IMR-90 (cell line): ENCODE results near the gene SNTN. TPM values are rescaled to one million over a fixed set of nuclear protein-coding genes. Genes with fewer than 3 reads are reported as not detected.

Source experiments
- ATAC-seq: fragments of 200-7000 bp; cut with Tn5 transposase; 2 replicates; pipeline ENCODE4 v1.9.1; 2020; ENCODE audit warnings: low read depth, mild to moderate bottlenecking, moderate library complexity
- BruUV-seq: library from RNA; stranded (reverse); fragments of 400-500 nt; replicated peaks from 2 replicates; lab custom pipeline; 2021; lab: Mats Ljungman, UMichigan
- CTCF ChIA-PET: fragments of 300-600 bp; formaldehyde crosslinking; extraction: SDS; loops from one replicate; lab custom pipeline; 2021; ENCODE audit warnings: antibody characterized with exemption; lab: Yijun Ruan, JAX
- POLR2A ChIA-PET: fragments of 300-600 bp; sonication (Branson Sonifier 250); formaldehyde crosslinking; loops from one replicate; lab custom pipeline; 2022; ENCODE audit warnings: antibody characterized with exemption; ENCODE audit not compliant: unreplicated experiment; lab: Charles Lee
- DNase-seq: peaks from one replicate; pipeline ENCODE4 v3.0.0; 2013
- H2AFZ ChIP-seq: replicated peaks from 2 replicates; pipeline ENCODE3; 2013; ENCODE audit warnings: low read length, mild to moderate bottlenecking; ENCODE audit not compliant: poor library complexity
- H2AK5ac ChIP-seq: 2 replicates; pipeline ENCODE4 v1.6.1; 2013; ENCODE audit warnings: low read depth, low read length, inconsistent platforms
- H2AK9ac ChIP-seq: replicated peaks from 2 replicates; pipeline ENCODE3; 2013; ENCODE audit warnings: mild to moderate bottlenecking, low read depth, low read length, moderate library complexity; ENCODE audit not compliant: poor library complexity
- H2BK120ac ChIP-seq: 2 replicates; pipeline ENCODE4 v1.6.1; 2013; ENCODE audit warnings: low read depth, low read length, inconsistent platforms
- H2BK15ac ChIP-seq: 3 replicates; pipeline ENCODE4 v1.6.1; 2013; ENCODE audit warnings: low read depth, low read length, inconsistent platforms
- H2BK20ac ChIP-seq: 2 replicates; pipeline ENCODE4 v1.6.1; 2013; ENCODE audit warnings: low read depth, mild to moderate bottlenecking, inconsistent platforms, low read length, moderate library complexity
- H2BK5ac ChIP-seq: 2 replicates; pipeline ENCODE4 v1.6.1; 2013; ENCODE audit warnings: mild to moderate bottlenecking, low read depth, low read length, inconsistent platforms; ENCODE audit not compliant: poor library complexity, severe bottlenecking
- H3K14ac ChIP-seq: replicated peaks from 2 replicates; pipeline ENCODE4 v1.6.1; 2013; ENCODE audit warnings: low read depth, low read length, inconsistent platforms
- H3K18ac ChIP-seq: 2 replicates; pipeline ENCODE4 v1.6.1; 2013; ENCODE audit warnings: low read depth, low read length, control low read depth
- H3K23ac ChIP-seq: 2 replicates; pipeline ENCODE4 v1.6.1; 2013; ENCODE audit warnings: low read depth, low read length, inconsistent platforms
- H3K27ac ChIP-seq: 2 replicates; pipeline ENCODE4 v1.5.1; 2013; ENCODE audit warnings: mild to moderate bottlenecking, control low read depth, low read length; ENCODE audit not compliant: insufficient read depth
- H3K27me3 ChIP-seq: 2 replicates; pipeline ENCODE4 v1.6.1; 2013; ENCODE audit warnings: low read length; ENCODE audit not compliant: control insufficient read depth, insufficient read depth
- H3K36me3 ChIP-seq: 2 replicates; pipeline ENCODE4 v1.6.1; 2013; ENCODE audit warnings: low read length, mixed read lengths; ENCODE audit not compliant: control insufficient read depth, insufficient read depth
- H3K4ac ChIP-seq: 2 replicates; pipeline ENCODE4 v1.6.1; 2013; ENCODE audit warnings: low read depth, low read length, inconsistent platforms
- H3K4me1 ChIP-seq: 2 replicates; pipeline ENCODE4 v1.6.1; 2013; ENCODE audit warnings: low read length, mixed read lengths; ENCODE audit not compliant: control insufficient read depth, insufficient read depth
- H3K4me2 ChIP-seq: 2 replicates; pipeline ENCODE4 v1.6.1; 2013; ENCODE audit warnings: low read depth, mild to moderate bottlenecking, control low read depth, low read length, moderate library complexity
- H3K4me3 ChIP-seq: 2 replicates; pipeline ENCODE4 v1.5.1; 2013; ENCODE audit warnings: low read depth, mild to moderate bottlenecking, control low read depth, low read length, moderate library complexity; ENCODE audit not compliant: insufficient read depth
- H3K56ac ChIP-seq: 2 replicates; pipeline ENCODE4 v1.6.1; 2013; ENCODE audit warnings: low read length, inconsistent platforms; ENCODE audit not compliant: insufficient read depth; ENCODE audit errors: extremely low read depth
- H3K79me1 ChIP-seq, 2 experiments: 2 replicates each; pipeline ENCODE4 v1.6.1; 2013; ENCODE audit warnings: low read length in 2 of 2, inconsistent platforms in 1 of 2, low read depth in 1 of 2
- H3K9ac ChIP-seq: 2 replicates; pipeline ENCODE4 v1.6.1; 2013; ENCODE audit warnings: low read depth, low read length, control low read depth
- H3K9me1 ChIP-seq: 2 replicates; pipeline ENCODE4 v1.6.1; 2013; ENCODE audit warnings: low read length, inconsistent platforms; ENCODE audit not compliant: insufficient read depth
- H3K9me3 ChIP-seq: 2 replicates; pipeline ENCODE4 v1.6.1; 2013; ENCODE audit warnings: low read length; ENCODE audit not compliant: control insufficient read depth, insufficient read depth
- H4K20me1 ChIP-seq: 2 replicates; pipeline ENCODE4 v1.6.1; 2013; ENCODE audit warnings: low read length, inconsistent platforms; ENCODE audit not compliant: insufficient read depth
- H4K5ac ChIP-seq: 2 replicates; pipeline ENCODE4 v1.6.1; 2013; ENCODE audit warnings: mild to moderate bottlenecking, low read depth, low read length, control low read depth
- H4K8ac ChIP-seq, 2 experiments: 2 replicates each; pipeline ENCODE4 v1.6.1; 2013; ENCODE audit warnings: low read depth in 2 of 2, low read length in 2 of 2, control low read depth in 1 of 2, inconsistent platforms in 1 of 2
- H4K91ac ChIP-seq: 2 replicates; pipeline ENCODE4 v1.6.1; 2013; ENCODE audit warnings: low read depth, low read length, inconsistent platforms; ENCODE audit not compliant: insufficient read depth
- CTCF ChIP-seq: conservative IDR thresholded peaks from 2 replicates; pipeline ENCODE4 v1.5.1; 2012; ENCODE audit warnings: mild to moderate bottlenecking, low read depth, low read length, improper control_type of control experiment
- MAZ ChIP-seq: IDR thresholded peaks from 2 replicates; pipeline ENCODE4 v1.6.1; 2012; ENCODE audit warnings: low read depth, mild to moderate bottlenecking, low read length, improper control_type of control experiment, moderate library complexity, borderline replicate concordance
- RAD21 ChIP-seq: IDR thresholded peaks from 2 replicates; pipeline ENCODE4 v1.6.1; 2012; ENCODE audit warnings: low read length, improper control_type of control experiment
- dilution Hi-C: fragments of 300-500 bp; cut with HindIII; formaldehyde crosslinking; loops from one replicate; pipeline ENCODE4 v1.14.3; 2018; ENCODE audit warnings: low sequenced_read_pairs; ENCODE audit not compliant: unreplicated experiment
- in situ Hi-C: fragments of 300-500 bp; cut with MboI; formaldehyde crosslinking; loops from 3 replicates; pipeline ENCODE4 v1.14.3; 2019; ENCODE audit warnings: low sequenced_read_pairs, inconsistent platforms, mixed read lengths
- intact Hi-C: fragments of 100-400 bp; cut with micrococcal nuclease; formaldehyde crosslinking; loops from 2 replicates; pipeline ENCODE4 v1.10.0; 2022
- polyA plus RNA-seq, 3 experiments: library from polyadenylated mRNA; depleted of rRNA; stranded (reverse); fragments of >200 nt; gene quantifications; 2 replicates each; pipeline ENCODE4 v1.2.3, GENCODE V29; 2012; ENCODE audit warnings: low replicate concordance in 1 of 3
- total RNA-seq: library from RNA; depleted of rRNA; stranded (reverse); fragments of >200 nt; gene quantifications from 2 replicates; pipeline ENCODE4 v1.2.3, GENCODE V29; 2012

SNTN gene
- total and polyA plus RNA-seq, 2 of the 4 experiments (the other 2 are of a cell fraction) = not detected

GRCh38 chr3:63662500-63662899 is 10.0 kb downstream of the SNTN start:
- no peak overlapping the region for H4K8ac ChIP-seq
- H4K5ac ChIP-seq = no peak overlapping the region
- H2BK5ac ChIP-seq = no peak overlapping the region
- H3K36me3 ChIP-seq = no peaks in the 10 kb centered on the region
- dilution Hi-C loops (no loop called here), intact Hi-C loops (no loop called here), in situ Hi-C loops (loop anchor here (10.0 kb wide), 1 partner anchor 308 kb away; no protein-coding TSS in a partner anchor)
- no peak overlapping the region for H3K4me2 ChIP-seq
- H2AK5ac ChIP-seq = no peak overlapping the region
- H3K27ac ChIP-seq = no peak overlapping the region
- H2BK20ac ChIP-seq = no peak overlapping the region
- H3K4me1 ChIP-seq = no peaks in the 10 kb centered on the region
- ChIA-PET CTCF (no interaction called here), POLR2A (no interaction called here)
- no peaks in the 10 kb centered on the region for H3K9me1 ChIP-seq
- no peak for ATAC-seq
- BruUV-seq = no TSS peak
- no peak overlapping the region for H3K9ac ChIP-seq
- H3K56ac ChIP-seq = no peak overlapping the region
- H4K20me1 ChIP-seq = no peaks in the 10 kb centered on the region
- TF ChIP-seq CTCF = 0 out of 2 replicates have a peak, but pooled peaks have one; percentile 10
- no peak for TF ChIP-seq MAZ
- TF ChIP-seq RAD21 = peak; percentile 33; the same call in 1 of the 2 replicates
- H3K14ac ChIP-seq = no peak overlapping the region
- H2BK15ac ChIP-seq = no peak overlapping the region
- H4K91ac ChIP-seq = no peak overlapping the region
- no peaks in the 10 kb centered on the region for H3K79me1 ChIP-seq
- no peak overlapping the region for H2AFZ ChIP-seq
- H3K4ac ChIP-seq = no peak overlapping the region
- no peak overlapping the region for H2BK120ac ChIP-seq
- DNase-seq = no peak
- H3K23ac ChIP-seq = no peak overlapping the region
- H3K4me3 ChIP-seq = no peak overlapping the region
- H2AK9ac ChIP-seq = no peak overlapping the region
- no peaks in the 10 kb centered on the region; the same call in 1 of the 2 replicates for H3K27me3 ChIP-seq
- no peak overlapping the region for H3K18ac ChIP-seq
- no peaks in the 10 kb centered on the region for H3K9me3 ChIP-seq
